A673 (cell line): Measurements from ENCODE around the gene NT5C3B. TPM values are rescaled to one million over a fixed set of nuclear protein-coding genes. Genes with fewer than 3 reads are reported as not detected.

Experiments used
- BruUV-seq: library from RNA; stranded (reverse); fragments of 400-500 nt; replicated peaks from 2 replicates; lab custom pipeline; 2021; lab: Mats Ljungman, UMichigan
- CTCF ChIA-PET: fragments of 300-600 bp; sonication (Branson Sonifier 250); formaldehyde crosslinking; loops from one replicate; lab custom pipeline; 2022; ENCODE audit warnings: antibody characterized with exemption; lab: Charles Lee
- POLR2A ChIA-PET: fragments of 300-600 bp; sonication (Branson Sonifier 250); formaldehyde crosslinking; loops from one replicate; lab custom pipeline; 2022; ENCODE audit warnings: antibody characterized with exemption; ENCODE audit not compliant: low non-redundant PET; lab: Charles Lee
- DNase-seq: peaks from one replicate; pipeline ENCODE4 v3.0.0-alpha.2; 2015; ENCODE audit warnings: low spot score
- H3K27ac ChIP-seq: fragments of 200-600 bp; sonication (generic); 2 replicates; pipeline ENCODE4 v1.5.1; 2016; ENCODE audit warnings: mixed run types, low read depth, mild to moderate bottlenecking, mixed read lengths, antibody characterized with exemption, low read length; ENCODE audit not compliant: poor library complexity, severe bottlenecking
- H3K27me3 ChIP-seq: fragments of 200-600 bp; sonication (generic); replicated peaks from 2 replicates; pipeline ENCODE4 v1.6.1; 2017; ENCODE audit warnings: mixed run types, low read depth, mild to moderate bottlenecking, mixed read lengths, antibody characterized with exemption, low read length; ENCODE audit not compliant: insufficient read depth, poor library complexity
- H3K36me3 ChIP-seq: fragments of 200-600 bp; sonication (generic); 2 replicates; pipeline ENCODE4 v1.6.1; 2016; ENCODE audit warnings: mixed run types, mild to moderate bottlenecking, mixed read lengths, antibody characterized with exemption, low read length; ENCODE audit not compliant: insufficient read depth, poor library complexity, severe bottlenecking
- H3K4me1 ChIP-seq: fragments of 200-600 bp; sonication (generic); 2 replicates; pipeline ENCODE4 v1.6.1; 2017; ENCODE audit warnings: mixed run types, mild to moderate bottlenecking, mixed read lengths, antibody characterized with exemption, low read length; ENCODE audit not compliant: insufficient read depth, poor library complexity, severe bottlenecking
- H3K4me3 ChIP-seq: fragments of 200-600 bp; sonication (generic); 2 replicates; pipeline ENCODE4 v1.5.1; 2016; ENCODE audit warnings: low read depth, mixed run types, mild to moderate bottlenecking, mixed read lengths, low read length; ENCODE audit not compliant: poor library complexity, severe bottlenecking
- H3K9me3 ChIP-seq: fragments of 200-600 bp; sonication (generic); 2 replicates; pipeline ENCODE4 v1.6.1; 2016; ENCODE audit warnings: mixed run types, low read depth, mild to moderate bottlenecking, mixed read lengths, antibody characterized with exemption, low read length; ENCODE audit not compliant: poor library complexity, severe bottlenecking
- EZH2 ChIP-seq: fragments of 200-600 bp; sonication (generic); IDR thresholded peaks from 2 replicates; pipeline ENCODE4 v1.6.1; 2017; ENCODE audit warnings: borderline replicate concordance, low read depth, mild to moderate bottlenecking, mixed read lengths, antibody characterized with exemption, low read length; ENCODE audit not compliant: poor library complexity, severe bottlenecking
- intact Hi-C: fragments of 100-400 bp; cut with micrococcal nuclease; formaldehyde crosslinking; loops from one replicate; pipeline ENCODE4 v1.10.0; 2022; ENCODE audit not compliant: unreplicated experiment
- total RNA-seq: library from RNA; stranded (reverse); gene quantifications from 2 replicates; pipeline ENCODE4 v1.2.3, GENCODE V29; 2021
- TF ChIP-seq, protein P1 (sequence below): fragments of 300-800, 200-600 bp; sonication (generic); conservative IDR thresholded peaks from 2 replicates; pipeline ENCODE4 v1.5.1; 2017; ENCODE audit warnings: low read depth, mild to moderate bottlenecking, antibody characterized with exemption, low read length, moderate library complexity, mixed read lengths

NT5C3B gene
- total RNA-seq, 1 experiment from 2014 or later = 46.7 TPM

DNA sequence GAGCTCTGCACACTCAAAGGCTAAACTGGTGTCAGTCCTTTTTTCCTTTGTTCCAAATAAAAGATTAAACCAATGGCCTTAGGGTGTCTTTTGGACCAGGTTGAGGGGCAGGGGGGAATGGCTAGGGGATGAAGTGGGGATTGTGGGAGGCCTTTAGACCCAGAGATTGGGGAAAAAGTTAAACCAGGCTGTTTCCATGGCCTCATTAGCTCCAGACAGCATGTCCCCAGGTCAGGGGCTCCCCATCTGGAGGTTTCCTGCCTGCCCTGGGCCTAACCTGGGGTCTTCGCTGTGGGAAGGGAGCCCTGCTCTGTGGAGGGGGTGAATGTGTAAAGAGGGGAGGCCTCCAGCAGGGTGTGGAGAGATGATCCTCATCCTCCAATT lies 12.9 kb downstream of the NT5C3B start:
- Histone ChIP-seq H3K9me3 (no peaks in the 10 kb centered on the region), H3K27me3 (no peaks in the 10 kb centered on the region), H3K27ac (no peak overlapping the region), H3K36me3 (peaks cover 4% of the 10 kb centered on the region), H3K4me3 (no peak overlapping the region), H3K4me1 (no peaks in the 10 kb centered on the region)
- no peak for TF ChIP-seq EZH2
- TF ChIP-seq, protein P1, sequence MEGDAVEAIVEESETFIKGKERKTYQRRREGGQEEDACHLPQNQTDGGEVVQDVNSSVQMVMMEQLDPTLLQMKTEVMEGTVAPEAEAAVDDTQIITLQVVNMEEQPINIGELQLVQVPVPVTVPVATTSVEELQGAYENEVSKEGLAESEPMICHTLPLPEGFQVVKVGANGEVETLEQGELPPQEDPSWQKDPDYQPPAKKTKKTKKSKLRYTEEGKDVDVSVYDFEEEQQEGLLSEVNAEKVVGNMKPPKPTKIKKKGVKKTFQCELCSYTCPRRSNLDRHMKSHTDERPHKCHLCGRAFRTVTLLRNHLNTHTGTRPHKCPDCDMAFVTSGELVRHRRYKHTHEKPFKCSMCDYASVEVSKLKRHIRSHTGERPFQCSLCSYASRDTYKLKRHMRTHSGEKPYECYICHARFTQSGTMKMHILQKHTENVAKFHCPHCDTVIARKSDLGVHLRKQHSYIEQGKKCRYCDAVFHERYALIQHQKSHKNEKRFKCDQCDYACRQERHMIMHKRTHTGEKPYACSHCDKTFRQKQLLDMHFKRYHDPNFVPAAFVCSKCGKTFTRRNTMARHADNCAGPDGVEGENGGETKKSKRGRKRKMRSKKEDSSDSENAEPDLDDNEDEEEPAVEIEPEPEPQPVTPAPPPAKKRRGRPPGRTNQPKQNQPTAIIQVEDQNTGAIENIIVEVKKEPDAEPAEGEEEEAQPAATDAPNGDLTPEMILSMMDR = no peak
- intact Hi-C loops = no loop called here
- BruUV-seq = no TSS peak
- DNase-seq = no peak
- ChIA-PET POLR2A (no interaction called here), CTCF (no interaction called here)

DNA sequence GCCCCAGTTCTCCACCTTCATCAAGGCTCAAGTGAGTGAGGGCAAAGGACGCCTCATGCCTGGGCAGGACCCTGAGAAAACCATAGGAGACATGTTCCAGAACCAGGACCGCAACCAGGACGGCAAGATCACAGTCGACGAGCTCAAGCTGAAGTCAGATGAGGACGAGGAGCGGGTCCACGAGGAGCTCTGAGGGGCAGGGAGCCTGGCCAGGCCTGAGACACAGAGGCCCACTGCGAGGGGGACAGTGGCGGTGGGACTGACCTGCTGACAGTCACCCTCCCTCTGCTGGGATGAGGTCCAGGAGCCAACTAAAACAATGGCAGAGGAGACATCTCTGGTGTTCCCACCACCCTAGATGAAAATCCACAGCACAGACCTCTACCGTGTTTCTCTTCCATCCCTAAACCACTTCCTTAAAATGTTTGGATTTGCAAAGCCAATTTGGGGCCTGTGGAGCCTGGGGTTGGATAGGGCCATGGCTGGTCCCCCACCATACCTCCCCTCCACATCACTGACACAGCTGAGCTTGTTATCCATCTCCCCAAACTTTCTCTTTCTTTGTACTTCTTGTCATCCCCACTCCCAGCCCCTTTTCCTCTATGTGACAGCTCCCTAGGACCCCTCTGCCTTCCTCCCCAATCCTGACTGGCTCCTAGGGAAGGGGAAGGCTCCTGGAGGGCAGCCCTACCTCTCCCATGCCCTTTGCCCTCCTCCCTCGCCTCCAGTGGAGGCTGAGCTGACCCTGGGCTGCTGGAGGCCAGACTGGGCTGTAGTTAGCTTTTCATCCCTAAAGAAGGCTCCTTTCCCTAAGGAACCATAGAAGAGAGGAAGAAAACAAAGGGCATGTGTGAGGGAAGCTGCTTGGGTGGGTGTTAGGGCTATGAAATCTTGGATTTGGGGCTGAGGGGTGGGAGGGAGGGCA lies 13.6 kb downstream of the NT5C3B start:
- no TSS peak for BruUV-seq

DNA sequence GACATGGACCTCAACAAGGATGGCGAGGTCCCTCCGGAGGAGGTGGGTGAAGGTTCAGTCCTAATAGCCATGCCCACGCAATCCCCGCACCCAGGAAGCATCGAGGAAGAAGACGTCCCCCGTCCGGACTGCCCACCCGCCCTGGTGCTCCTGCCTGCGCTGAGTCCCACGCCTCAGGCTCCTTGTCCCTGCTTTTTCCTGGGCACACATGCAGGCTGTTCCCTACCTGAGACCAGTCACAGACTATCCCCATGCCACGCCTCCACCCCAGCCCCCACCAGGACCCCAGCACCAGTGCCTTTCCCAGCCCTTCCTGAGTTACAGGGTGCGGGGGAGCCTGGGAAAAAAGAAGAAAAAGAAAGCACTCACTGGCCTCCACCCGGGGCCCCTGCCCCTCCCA lies 14.3 kb downstream of the NT5C3B start:
- Histone ChIP-seq H3K36me3 (no peaks in the 10 kb centered on the region), H3K27me3 (no peaks in the 10 kb centered on the region), H3K4me1 (no peaks in the 10 kb centered on the region), H3K4me3 (no peak overlapping the region), H3K9me3 (no peaks in the 10 kb centered on the region), H3K27ac (no peak overlapping the region)
- CTCF ChIA-PET = no interaction called here
- BruUV-seq = no TSS peak
- intact Hi-C loops = no loop called here
- TF ChIP-seq, protein P1 = no peak
- no peak for TF ChIP-seq EZH2
- DNase-seq = no peak
- POLR2A ChIA-PET = no interaction called here

More for the DNA sequence above, 13.6 kb downstream of the NT5C3B start:
- intact Hi-C loops = no loop called here
- Histone ChIP-seq H3K9me3 (no peaks in the 10 kb centered on the region), H3K27me3 (no peaks in the 10 kb centered on the region), H3K4me3 (no peak overlapping the region), H3K4me1 (no peaks in the 10 kb centered on the region), H3K36me3 (peaks cover 3% of the 10 kb centered on the region), H3K27ac (no peak overlapping the region)
- ChIA-PET POLR2A (no interaction called here), CTCF (no interaction called here)
- TF ChIP-seq, protein P1 = no peak
- no peak for TF ChIP-seq EZH2
- DNase-seq = no peak
